HEK293 (cell line): Measurements from ENCODE around the gene FUBP3.

Experiments
- CTCF ChIA-PET: fragments of 350-600 bp; formaldehyde crosslinking; extraction: SDS; loops from one replicate; lab custom pipeline; 2021; ENCODE audit warnings: antibody characterized with exemption; lab: Yijun Ruan, JAX
- POLR2A ChIA-PET: fragments of 300-600 bp; formaldehyde crosslinking; extraction: SDS; loops from one replicate; lab custom pipeline; 2020; ENCODE audit warnings: antibody characterized with exemption, inconsistent platforms; lab: Yijun Ruan, JAX
- H3K27ac ChIP-seq: fragments of 200-500 bp; sonication (Bioruptor generic); 2 replicates; pipeline ENCODE4 v1.5.1; 2014; ENCODE audit warnings: low read depth, low read length, control low read depth, inconsistent platforms; ENCODE audit errors: extremely low read depth
- H3K36me3 ChIP-seq, 2 experiments: fragments of 200-500 bp in 1 of 2; sonication (Bioruptor generic) in 1 of 2; 1 replicate in 1 of 2; 2 replicates in 1 of 2; pipeline ENCODE4 v1.5.1; 2014 to 2017; ENCODE audit warnings: inconsistent platforms in 2 of 2, low read length in 2 of 2; ENCODE audit not compliant: control insufficient read depth in 2 of 2, insufficient read depth in 1 of 2
- H3K4me1 ChIP-seq: fragments of 200-500 bp; sonication (Bioruptor generic); 2 replicates; pipeline ENCODE4 v1.5.1; 2014; ENCODE audit warnings: mild to moderate bottlenecking, low read length, inconsistent platforms; ENCODE audit not compliant: control insufficient read depth, insufficient read depth
- H3K4me3 ChIP-seq: 2 replicates; pipeline ENCODE4 v1.5.1; 2011; ENCODE audit warnings: low read depth, mild to moderate bottlenecking, control low read depth, low read length, moderate library complexity
- H3K9me3 ChIP-seq: fragments of 200-500 bp; sonication (Bioruptor generic); 2 replicates; pipeline ENCODE4 v1.5.1; 2014; ENCODE audit warnings: low read depth, low read length, inconsistent platforms; ENCODE audit not compliant: control insufficient read depth, insufficient read depth
- HOXC10 ChIP-seq: sonication (generic); formaldehyde crosslinking; IDR thresholded peaks from 2 replicates; pipeline ENCODE4 v1.8.1; 2023; ENCODE audit warnings: mild to moderate bottlenecking, missing genetic modification reagents
- IKZF3 ChIP-seq: fragments of 450-650 bp; IDR thresholded peaks from 2 replicates; pipeline ENCODE4 v1.5.0; 2018; ENCODE audit warnings: missing biosample characterization, mild to moderate bottlenecking, missing genetic modification characterization, moderate library complexity
- SETDB1 ChIP-seq: IDR thresholded peaks from one replicate; pipeline ENCODE4 v1.6.1; 2017; ENCODE audit warnings: mild to moderate bottlenecking, low read length, moderate library complexity, mixed read lengths; ENCODE audit not compliant: insufficient read length
- ZBTB20 ChIP-seq: fragments of 450-650 bp; formaldehyde crosslinking; IDR thresholded peaks from 2 replicates; pipeline ENCODE4 v1.5.1; 2016; ENCODE audit warnings: missing biosample characterization, missing genetic modification characterization
- ZIC2 ChIP-seq: fragments of 450-650 bp; formaldehyde crosslinking; IDR thresholded peaks from 2 replicates; pipeline ENCODE4 v1.5.1; 2016; ENCODE audit warnings: missing biosample characterization, missing genetic modification characterization
- ZNF133 ChIP-seq: fragments of 450-650 bp; formaldehyde crosslinking; IDR thresholded peaks from 2 replicates; pipeline ENCODE4 v1.5.1; 2016; ENCODE audit warnings: missing biosample characterization, missing genetic modification characterization
- ZNF16 ChIP-seq: fragments of 450-650 bp; formaldehyde crosslinking; IDR thresholded peaks from 2 replicates; pipeline ENCODE4 v1.5.1; 2016; ENCODE audit warnings: low read depth, missing biosample characterization, missing genetic modification characterization
- ZNF184 ChIP-seq: fragments of 450-650 bp; IDR thresholded peaks from 2 replicates; pipeline ENCODE4 v1.5.1; 2018; ENCODE audit warnings: missing biosample characterization, mild to moderate bottlenecking, missing genetic modification characterization
- ZNF274 ChIP-seq, 2 experiments: fragments of 200-500 bp in 1 of 2; fragments of 450-650 bp in 1 of 2; sonication (Bioruptor generic) in 1 of 2; formaldehyde crosslinking in 1 of 2; IDR thresholded peaks; 2 replicates each; pipeline versions ENCODE4 v1.5.1 to v1.6.1; 2014 to 2016; ENCODE audit warnings: borderline replicate concordance in 1 of 2, inconsistent platforms in 1 of 2, low read length in 1 of 2, missing biosample characterization in 1 of 2, missing genetic modification characterization in 1 of 2
- ZNF350 ChIP-seq: fragments of 450-650 bp; formaldehyde crosslinking; IDR thresholded peaks from 2 replicates; pipeline ENCODE4 v1.5.0; 2017; ENCODE audit warnings: missing biosample characterization, mild to moderate bottlenecking, missing genetic modification characterization
- ZNF423 ChIP-seq: fragments of 450-650 bp; formaldehyde crosslinking; IDR thresholded peaks from 2 replicates; pipeline ENCODE4 v1.5.1; 2016; ENCODE audit warnings: missing biosample characterization, missing genetic modification characterization
- ZNF426 ChIP-seq: fragments of 450-650 bp; formaldehyde crosslinking; IDR thresholded peaks from 2 replicates; pipeline ENCODE4 v1.5.1; 2017; ENCODE audit warnings: missing biosample characterization, missing genetic modification characterization, mild to moderate bottlenecking, inconsistent platforms, moderate library complexity
- ZNF701 ChIP-seq: fragments of 450-650 bp; formaldehyde crosslinking; IDR thresholded peaks from 2 replicates; pipeline ENCODE4 v1.5.1; 2016; ENCODE audit warnings: missing biosample characterization, missing genetic modification characterization
- ZNF776 ChIP-seq: fragments of 450-650 bp; formaldehyde crosslinking; IDR thresholded peaks from 2 replicates; pipeline ENCODE4 v1.5.0; 2017; ENCODE audit warnings: missing biosample characterization, missing genetic modification characterization, borderline replicate concordance
- TF ChIP-seq, protein P1 (sequence below): fragments of 450-650 bp; formaldehyde crosslinking; IDR thresholded peaks from 2 replicates; pipeline ENCODE4 v1.5.1; 2016; ENCODE audit warnings: missing biosample characterization, missing genetic modification characterization, borderline replicate concordance
- TF ChIP-seq, protein P2 (sequence below): fragments of 450-650 bp; formaldehyde crosslinking; IDR thresholded peaks from 2 replicates; pipeline ENCODE4 v1.5.1; 2017; ENCODE audit warnings: missing biosample characterization, missing genetic modification characterization

The FUBP3 gene

DNA sequence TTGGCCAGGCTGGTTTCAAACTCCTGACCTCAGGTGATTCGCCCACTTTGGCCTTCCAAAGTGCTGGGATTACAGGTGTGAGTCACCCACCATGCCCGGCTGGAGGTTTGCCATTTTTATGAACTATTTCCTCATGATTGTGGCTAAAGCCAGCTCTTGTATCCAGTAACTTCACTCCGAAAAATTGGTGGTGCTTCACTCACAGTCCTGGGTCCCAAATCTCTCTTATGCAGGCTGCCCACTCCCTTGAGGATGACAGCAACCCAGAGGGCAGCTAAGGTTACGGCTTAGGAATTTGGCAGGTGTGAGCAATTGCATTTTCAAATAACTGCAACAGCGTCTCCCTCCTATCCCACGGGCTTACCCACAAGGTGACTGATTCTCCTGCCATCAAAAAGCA is 23.4 kb upstream of the FUBP3 start:
- Histone ChIP-seq H3K9me3 (no peaks in the 10 kb centered on the region), H3K36me3 (no peaks in the 10 kb centered on the region), H3K27ac (no peak overlapping the region), H3K4me1 (no peaks in the 10 kb centered on the region), H3K4me3 (no peak overlapping the region)
- ChIA-PET POLR2A (no interaction called here), CTCF (interaction anchor here (0.7 kb wide), 2 partner anchors 184 to 409 kb away, joined by 3 read pairs; no protein-coding TSS in a partner anchor)
- TF ChIP-seq ZNF184 (tag by site-specific recombination) (no peak), ZNF701 (no peak), ZNF426 (no peak), ZNF133 (tag by site-specific recombination) (no peak), ZNF16 (tag by site-specific recombination) (no peak), ZNF274 (IDR thresholded peaks at IDR 0.05; ENCODE audit: low read length) (no peak), ZNF274 (tag by site-specific recombination; IDR thresholded peaks at IDR 0.05; ENCODE audit: borderline replicate concordance) (no peak), ZNF350 (tag by site-specific recombination) (no peak)

DNA sequence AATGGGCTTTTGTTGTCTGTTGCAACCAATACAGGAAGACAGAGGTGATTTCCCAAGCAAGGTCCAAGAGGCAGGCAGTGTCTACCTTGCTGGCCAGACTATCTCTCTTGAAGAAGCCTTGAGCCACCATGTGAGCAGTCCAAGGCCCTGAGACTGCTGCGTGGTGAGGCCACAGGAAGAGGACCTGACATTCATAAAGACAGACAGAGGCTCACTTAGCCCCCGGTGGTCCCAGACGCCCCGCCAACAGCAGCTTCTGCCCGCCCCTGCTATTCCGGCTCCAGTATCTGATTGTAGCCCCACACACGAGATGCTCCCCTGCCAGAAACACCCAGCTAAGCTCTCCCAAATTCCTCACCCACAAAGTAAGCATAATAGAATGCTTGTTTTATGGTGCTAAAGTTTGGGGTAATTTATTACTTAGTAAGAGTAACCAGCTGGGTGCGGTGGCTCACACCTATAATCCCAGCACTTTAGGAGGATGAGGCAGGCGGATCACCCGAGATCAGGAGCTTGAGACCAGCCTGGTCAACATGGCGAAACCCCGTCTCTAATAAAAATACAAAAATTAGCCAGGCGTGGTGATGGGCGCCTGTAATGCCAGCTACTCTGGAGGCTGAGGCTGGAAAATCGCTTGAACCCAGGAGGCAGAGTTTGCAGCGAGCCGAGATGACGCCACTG is 22.8 kb upstream of the FUBP3 start:
- Histone ChIP-seq H3K9me3 (no peaks in the 10 kb centered on the region), H3K36me3 (no peaks in the 10 kb centered on the region)
- no peak for TF ChIP-seq ZNF776 (tag by site-specific recombination)
- no peak for TF ChIP-seq IKZF3 (tag by site-specific recombination)
- TF ChIP-seq HOXC10: no peak
- TF ChIP-seq ZNF423: no peak
- TF ChIP-seq SETDB1: no peak
- TF ChIP-seq, protein P1, sequence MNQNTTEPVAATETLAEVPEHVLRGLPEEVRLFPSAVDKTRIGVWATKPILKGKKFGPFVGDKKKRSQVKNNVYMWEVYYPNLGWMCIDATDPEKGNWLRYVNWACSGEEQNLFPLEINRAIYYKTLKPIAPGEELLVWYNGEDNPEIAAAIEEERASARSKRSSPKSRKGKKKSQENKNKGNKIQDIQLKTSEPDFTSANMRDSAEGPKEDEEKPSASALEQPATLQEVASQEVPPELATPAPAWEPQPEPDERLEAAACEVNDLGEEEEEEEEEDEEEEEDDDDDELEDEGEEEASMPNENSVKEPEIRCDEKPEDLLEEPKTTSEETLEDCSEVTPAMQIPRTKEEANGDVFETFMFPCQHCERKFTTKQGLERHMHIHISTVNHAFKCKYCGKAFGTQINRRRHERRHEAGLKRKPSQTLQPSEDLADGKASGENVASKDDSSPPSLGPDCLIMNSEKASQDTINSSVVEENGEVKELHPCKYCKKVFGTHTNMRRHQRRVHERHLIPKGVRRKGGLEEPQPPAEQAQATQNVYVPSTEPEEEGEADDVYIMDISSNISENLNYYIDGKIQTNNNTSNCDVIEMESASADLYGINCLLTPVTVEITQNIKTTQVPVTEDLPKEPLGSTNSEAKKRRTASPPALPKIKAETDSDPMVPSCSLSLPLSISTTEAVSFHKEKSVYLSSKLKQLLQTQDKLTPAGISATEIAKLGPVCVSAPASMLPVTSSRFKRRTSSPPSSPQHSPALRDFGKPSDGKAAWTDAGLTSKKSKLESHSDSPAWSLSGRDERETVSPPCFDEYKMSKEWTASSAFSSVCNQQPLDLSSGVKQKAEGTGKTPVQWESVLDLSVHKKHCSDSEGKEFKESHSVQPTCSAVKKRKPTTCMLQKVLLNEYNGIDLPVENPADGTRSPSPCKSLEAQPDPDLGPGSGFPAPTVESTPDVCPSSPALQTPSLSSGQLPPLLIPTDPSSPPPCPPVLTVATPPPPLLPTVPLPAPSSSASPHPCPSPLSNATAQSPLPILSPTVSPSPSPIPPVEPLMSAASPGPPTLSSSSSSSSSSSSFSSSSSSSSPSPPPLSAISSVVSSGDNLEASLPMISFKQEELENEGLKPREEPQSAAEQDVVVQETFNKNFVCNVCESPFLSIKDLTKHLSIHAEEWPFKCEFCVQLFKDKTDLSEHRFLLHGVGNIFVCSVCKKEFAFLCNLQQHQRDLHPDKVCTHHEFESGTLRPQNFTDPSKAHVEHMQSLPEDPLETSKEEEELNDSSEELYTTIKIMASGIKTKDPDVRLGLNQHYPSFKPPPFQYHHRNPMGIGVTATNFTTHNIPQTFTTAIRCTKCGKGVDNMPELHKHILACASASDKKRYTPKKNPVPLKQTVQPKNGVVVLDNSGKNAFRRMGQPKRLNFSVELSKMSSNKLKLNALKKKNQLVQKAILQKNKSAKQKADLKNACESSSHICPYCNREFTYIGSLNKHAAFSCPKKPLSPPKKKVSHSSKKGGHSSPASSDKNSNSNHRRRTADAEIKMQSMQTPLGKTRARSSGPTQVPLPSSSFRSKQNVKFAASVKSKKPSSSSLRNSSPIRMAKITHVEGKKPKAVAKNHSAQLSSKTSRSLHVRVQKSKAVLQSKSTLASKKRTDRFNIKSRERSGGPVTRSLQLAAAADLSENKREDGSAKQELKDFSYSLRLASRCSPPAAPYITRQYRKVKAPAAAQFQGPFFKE (tag by site-specific recombination): no peak
- TF ChIP-seq, protein P2, sequence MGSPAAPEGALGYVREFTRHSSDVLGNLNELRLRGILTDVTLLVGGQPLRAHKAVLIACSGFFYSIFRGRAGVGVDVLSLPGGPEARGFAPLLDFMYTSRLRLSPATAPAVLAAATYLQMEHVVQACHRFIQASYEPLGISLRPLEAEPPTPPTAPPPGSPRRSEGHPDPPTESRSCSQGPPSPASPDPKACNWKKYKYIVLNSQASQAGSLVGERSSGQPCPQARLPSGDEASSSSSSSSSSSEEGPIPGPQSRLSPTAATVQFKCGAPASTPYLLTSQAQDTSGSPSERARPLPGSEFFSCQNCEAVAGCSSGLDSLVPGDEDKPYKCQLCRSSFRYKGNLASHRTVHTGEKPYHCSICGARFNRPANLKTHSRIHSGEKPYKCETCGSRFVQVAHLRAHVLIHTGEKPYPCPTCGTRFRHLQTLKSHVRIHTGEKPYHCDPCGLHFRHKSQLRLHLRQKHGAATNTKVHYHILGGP (tag by site-specific recombination): no peak
- no peak for TF ChIP-seq ZIC2 (tag by site-specific recombination)
- TF ChIP-seq ZBTB20: no peak
- TF ChIP-seq, all 188 proteins: peak for 0
- H3K4me1 ChIP-seq: no peaks in the 10 kb centered on the region
- no peak overlapping the region for H3K4me3 ChIP-seq
- H3K27ac ChIP-seq: no peak overlapping the region
- ChIA-PET POLR2A (interaction anchor here (0.7 kb wide), 1 partner anchor 1788 kb away, joined by 3 read pairs; no protein-coding TSS in a partner anchor), CTCF (interaction anchor here (0.7 kb wide), 3 partner anchors 126 to 409 kb away, joined by 3 read pairs; no protein-coding TSS in a partner anchor)
